ENCODE results near the gene BRMS1L. TPM values are rescaled to one million over a fixed set of nuclear protein-coding genes. Genes with fewer than 3 reads are reported as not detected.
A peak's percentile ranks its signal among the peaks of the same experiment; 100 is the strongest.
"Not testable (repeated sequence)": the region's sequence is repeated elsewhere in the genome, so short reads cannot be mapped to it uniquely, and the experiment has no call there.

The BRMS1L gene, protein sequence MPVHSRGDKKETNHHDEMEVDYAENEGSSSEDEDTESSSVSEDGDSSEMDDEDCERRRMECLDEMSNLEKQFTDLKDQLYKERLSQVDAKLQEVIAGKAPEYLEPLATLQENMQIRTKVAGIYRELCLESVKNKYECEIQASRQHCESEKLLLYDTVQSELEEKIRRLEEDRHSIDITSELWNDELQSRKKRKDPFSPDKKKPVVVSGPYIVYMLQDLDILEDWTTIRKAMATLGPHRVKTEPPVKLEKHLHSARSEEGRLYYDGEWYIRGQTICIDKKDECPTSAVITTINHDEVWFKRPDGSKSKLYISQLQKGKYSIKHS
- total RNA-seq (2014; rRNA removed; shearing (Covaris generic)) (5.6 and 6.6 TPM in 2 replicates), polyA plus RNA-seq (2016; fragmentation: Nextera tagmentation; extraction: Ambion mirVana) (9.5 and 9.9 TPM in 2 replicates)

GRCh38 chr14:35826218-35826951 is at the start of gene BRMS1L:
Gene BRMS1L, plus strand, starts transcription at chr14:35826338. Its CDS starts 179 bp downstream, at chr14:35826517.
- TF ChIP-seq EZH2 (IDR thresholded peaks at IDR 0.05; ENCODE audit: insufficient read depth, poor library complexity, severe bottlenecking) (no peak), EZH2phosphoT487 (IDR thresholded peaks at IDR 0.05; ENCODE audit: insufficient read depth, low read depth) (no peak)
- WGBS, 2 experiments (ENCODE audit: low coverage in 1 of 2, low lambda C conversion rate in 2 of 2, missing lambda C conversion rate in 2 of 2): 1 to 2% methylated on average over 51 to 62 of the region's 70 CpGs

DNA sequence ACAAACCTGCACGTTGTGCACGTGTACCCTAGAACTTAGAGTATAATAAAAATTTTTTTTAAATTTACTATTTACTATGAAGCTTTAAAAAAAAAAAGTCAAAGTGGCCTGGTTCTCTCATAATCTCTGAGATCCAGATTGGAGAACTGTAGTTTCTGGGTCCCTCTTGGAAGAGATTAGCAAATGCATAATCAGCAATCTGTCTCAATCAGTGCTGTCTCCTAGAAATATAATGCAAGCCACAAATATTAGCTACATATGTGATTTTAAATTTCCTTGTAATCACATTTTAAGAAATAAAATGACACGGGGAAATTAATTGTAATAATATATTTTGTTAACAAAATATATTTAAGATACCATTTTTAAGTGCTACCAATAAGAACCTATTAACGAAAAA is 49.3 kb upstream of the BRMS1L start:
- Histone ChIP-seq H3K4me1 (ENCODE audit: insufficient read depth) (no peaks in the 10 kb centered on the region), H3K9ac (no peak overlapping the region), H3K9me3 (ENCODE audit: low read depth) (peaks cover 2% of the 10 kb centered on the region), H3K27ac (no peak overlapping the region), H4K20me1 (ENCODE audit: insufficient read depth) (no peaks in the 10 kb centered on the region; the same call in 1 of the 2 replicates), H3K79me2 (ENCODE audit: insufficient read depth) (peaks cover 55% of the 10 kb centered on the region), H3K4me2 (ENCODE audit: unreplicated experiment) (no peak overlapping the region), H3K27me3 (replicated peaks; ENCODE audit: insufficient read depth) (no peaks in the 10 kb centered on the region), H3F3A (ENCODE audit: insufficient read depth) (no peaks in the 10 kb centered on the region), H2AFZ (no peak overlapping the region), H3K36me3 (ENCODE audit: low read depth) (0 out of 2 replicates have a peak, but pooled peaks cover 6% of the 10 kb centered on the region), H3K9me2 (ENCODE audit: insufficient read depth) (no peaks in the 10 kb centered on the region), H3K4me3 (no peak overlapping the region)
- no peak for DNase-seq
- in situ Hi-C loops (cut with MboI): no loop called here
- TF ChIP-seq EZH2phosphoT487 (IDR thresholded peaks at IDR 0.05; ENCODE audit: insufficient read depth, low read depth) (no peak), EZH2 (IDR thresholded peaks at IDR 0.05; ENCODE audit: insufficient read depth, poor library complexity, severe bottlenecking) (no peak)
- WGBS, 2 experiments (ENCODE audit: low coverage in 1 of 2, low lambda C conversion rate in 2 of 2, missing lambda C conversion rate in 2 of 2): 93 to 94% methylated on average over 4 of the region's 4 CpGs

More at GRCh38 chr14:35826218-35826951, at the start of gene BRMS1L:
- no peaks in the 10 kb centered on the region for H3K27me3 ChIP-seq (replicated peaks; ENCODE audit: insufficient read depth)
- in situ Hi-C loops (cut with MboI): no loop called here
- no peaks in the 10 kb centered on the region for H4K20me1 ChIP-seq (ENCODE audit: insufficient read depth)
- peak; percentile 99 for DNase-seq
- peak within 1 kb of the TSS; percentile 91 for H3K27ac ChIP-seq
- no peaks in the 10 kb centered on the region for H3K9me2 ChIP-seq (ENCODE audit: insufficient read depth)
- peak within 1 kb of the TSS; percentile 99 for H3K4me2 ChIP-seq (ENCODE audit: unreplicated experiment)
- peak within 1 kb of the TSS; percentile 93 for H3K4me3 ChIP-seq
- peak within 1 kb of the TSS; percentile 97 for H2AFZ ChIP-seq
- peaks cover 9% of the 10 kb centered on the region for H3F3A ChIP-seq (ENCODE audit: insufficient read depth)
- H3K79me2 ChIP-seq (ENCODE audit: insufficient read depth): peaks cover 14% of the 10 kb centered on the region
- H3K9me3 ChIP-seq (ENCODE audit: low read depth): no peaks in the 10 kb centered on the region
- H3K4me1 ChIP-seq (ENCODE audit: insufficient read depth): peaks cover 5% of the 10 kb centered on the region; the same call in 1 of the 2 replicates
- peak within 1 kb of the TSS; percentile 93 for H3K9ac ChIP-seq
- no peaks in the 10 kb centered on the region for H3K36me3 ChIP-seq (ENCODE audit: low read depth)

GRCh38 chr14:35777550-35777949 is 48.6 kb upstream of the BRMS1L start:
- H3K27me3 ChIP-seq (replicated peaks; ENCODE audit: insufficient read depth); in situ Hi-C loops (cut with MboI); H3K9ac ChIP-seq; DNase-seq; H3K4me2 ChIP-seq (ENCODE audit: unreplicated experiment); H3K9me3 ChIP-seq (ENCODE audit: low read depth); H3K9me2 ChIP-seq (ENCODE audit: insufficient read depth); H3F3A ChIP-seq (ENCODE audit: insufficient read depth); H3K27ac ChIP-seq; H3K4me3 ChIP-seq; H2AFZ ChIP-seq; H3K4me1 ChIP-seq (ENCODE audit: insufficient read depth); H3K36me3 ChIP-seq (ENCODE audit: low read depth); H4K20me1 ChIP-seq (ENCODE audit: insufficient read depth): not testable (repeated sequence)
- peaks cover 62% of the 10 kb centered on the region for H3K79me2 ChIP-seq (ENCODE audit: insufficient read depth)
- 96 to 100% methylated on average over 5 of the region's 5 CpGs for WGBS, 2 experiments (ENCODE audit: low coverage in 1 of 2, low lambda C conversion rate in 2 of 2, missing lambda C conversion rate in 2 of 2)

- Histone ChIP-seq H3K9me3 (ENCODE audit: low read depth) (peaks cover 2% of the 10 kb centered on the region), H3F3A (ENCODE audit: insufficient read depth) (no peaks in the 10 kb centered on the region), H3K4me3 (no peak overlapping the region), H4K20me1 (ENCODE audit: insufficient read depth) (no peaks in the 10 kb centered on the region; the same call in 1 of the 2 replicates), H2AFZ (no peak overlapping the region), H3K27me3 (replicated peaks; ENCODE audit: insufficient read depth) (no peaks in the 10 kb centered on the region), H3K9me2 (ENCODE audit: insufficient read depth) (no peaks in the 10 kb centered on the region), H3K4me1 (ENCODE audit: insufficient read depth) (no peaks in the 10 kb centered on the region), H3K36me3 (ENCODE audit: low read depth) (0 out of 2 replicates have a peak, but pooled peaks cover 6% of the 10 kb centered on the region), H3K9ac (no peak overlapping the region), H3K79me2 (ENCODE audit: insufficient read depth) (peaks cover 79% of the 10 kb centered on the region), H3K27ac (no peak overlapping the region), H3K4me2 (ENCODE audit: unreplicated experiment) (no peak overlapping the region)
- no peak for TF ChIP-seq EZH2phosphoT487 (IDR thresholded peaks at IDR 0.05; ENCODE audit: insufficient read depth, low read depth)
- TF ChIP-seq EZH2 (IDR thresholded peaks at IDR 0.05; ENCODE audit: insufficient read depth, poor library complexity, severe bottlenecking): no peak
- 97 to 99% methylated on average over 3 of the region's 3 CpGs for WGBS, 2 experiments (ENCODE audit: low coverage in 1 of 2, low lambda C conversion rate in 2 of 2, missing lambda C conversion rate in 2 of 2)
- DNase-seq: no peak
- in situ Hi-C loops (cut with MboI): no loop called here
Observed at GRCh38 chr14:35779368-35779767, 46.8 kb upstream of the BRMS1L start.

Data from GM23248 (cell line).